Right hindlimb (tissue), 1 donor: Measurements from ENCODE around the gene MED10.

Source experiments
- DNase-seq: peaks from one replicate; pipeline ENCODE4 v3.0.0-alpha.2; 2018

Gene MED10

GRCh38 chr5:6377905-6378765, at the start of gene MED10:
TSS of gene MED10 (minus strand) at chr5:6378547. CDS start at chr5:6378483, 64 bp downstream.
- DNase-seq, result peak; percentile 97

GRCh38 chr5:6427694-6428093, 49.3 kb upstream of the MED10 start:
- no peak for DNase-seq

- no peak for DNase-seq
Measured at GRCh38 chr5:6424700-6425099, 46.4 kb upstream of the MED10 start.

- DNase-seq, result no peak
Measured at GRCh38 chr5:6424110-6424659, 45.8 kb upstream of the MED10 start.

- DNase-seq, result no peak
Measured at GRCh38 chr5:6423327-6424109, 45.2 kb upstream of the MED10 start.

- DNase-seq, result no peak
Measured at GRCh38 chr5:6419340-6419852, 41.0 kb upstream of the MED10 start.

GRCh38 chr5:6418679-6419276, 40.4 kb upstream of the MED10 start:
- no peak for DNase-seq

- no peak for DNase-seq
Measured at GRCh38 chr5:6417657-6418056, 39.3 kb upstream of the MED10 start.

GRCh38 chr5:6412811-6413210, 34.5 kb upstream of the MED10 start:
- no peak for DNase-seq

GRCh38 chr5:6411141-6411540, 32.8 kb upstream of the MED10 start:
- no peak for DNase-seq

GRCh38 chr5:6410421-6410820, 32.1 kb upstream of the MED10 start:
- DNase-seq, result no peak

GRCh38 chr5:6408627-6409446, 30.5 kb upstream of the MED10 start:
- DNase-seq, result no peak

- DNase-seq, result no peak
Measured at GRCh38 chr5:6408260-6408596, 29.9 kb upstream of the MED10 start.

- DNase-seq, result no peak
Measured at GRCh38 chr5:6407558-6408259, 29.4 kb upstream of the MED10 start.

GRCh38 chr5:6405591-6405990, 27.2 kb upstream of the MED10 start:
- DNase-seq, result no peak

GRCh38 chr5:6404129-6404528, 25.8 kb upstream of the MED10 start:
- no peak for DNase-seq

GRCh38 chr5:6403416-6403815, 25.1 kb upstream of the MED10 start:
- DNase-seq, result no peak

GRCh38 chr5:6402939-6403338, 24.6 kb upstream of the MED10 start:
- DNase-seq, result no peak

GRCh38 chr5:6401410-6401809, 23.1 kb upstream of the MED10 start:
- no peak for DNase-seq

- DNase-seq, result no peak
Measured at GRCh38 chr5:6399980-6400910, 21.9 kb upstream of the MED10 start.
